AG04449 (cell line): Measurements from ENCODE around the gene SHISA8.
"Not testable (repeated sequence)": the region's sequence is repeated elsewhere in the genome, so short reads cannot be mapped to it uniquely, and the experiment has no call there.

Experiments
- CTCF ChIA-PET: fragments of 350-600 bp; formaldehyde crosslinking; extraction: SDS; loops from one replicate; lab custom pipeline; 2021; ENCODE audit warnings: antibody characterized with exemption; lab: Yijun Ruan, JAX
- POLR2A ChIA-PET: fragments of 400-600, 350-600 bp; formaldehyde crosslinking; extraction: SDS; loops from one replicate; lab custom pipeline; 2020; ENCODE audit warnings: antibody characterized with exemption, inconsistent platforms; lab: Yijun Ruan, JAX
- DNase-seq: peaks from one replicate; pipeline ENCODE4 v3.0.0-alpha.2; 2010; ENCODE audit warnings: low read depth, low spot score
- H3K4me3 ChIP-seq: 2 replicates; pipeline ENCODE4 v1.5.1; 2011; ENCODE audit warnings: low read depth, mild to moderate bottlenecking, control low read depth, low read length
- TF ChIP-seq, protein P1 (sequence below): IDR thresholded peaks from one replicate; pipeline ENCODE4 v1.5.1; 2011; ENCODE audit warnings: mild to moderate bottlenecking, moderate library complexity, low read length, control low read depth, inconsistent platforms; ENCODE audit not compliant: insufficient read depth; ENCODE audit errors: missing control alignments

Gene SHISA8

DNA sequence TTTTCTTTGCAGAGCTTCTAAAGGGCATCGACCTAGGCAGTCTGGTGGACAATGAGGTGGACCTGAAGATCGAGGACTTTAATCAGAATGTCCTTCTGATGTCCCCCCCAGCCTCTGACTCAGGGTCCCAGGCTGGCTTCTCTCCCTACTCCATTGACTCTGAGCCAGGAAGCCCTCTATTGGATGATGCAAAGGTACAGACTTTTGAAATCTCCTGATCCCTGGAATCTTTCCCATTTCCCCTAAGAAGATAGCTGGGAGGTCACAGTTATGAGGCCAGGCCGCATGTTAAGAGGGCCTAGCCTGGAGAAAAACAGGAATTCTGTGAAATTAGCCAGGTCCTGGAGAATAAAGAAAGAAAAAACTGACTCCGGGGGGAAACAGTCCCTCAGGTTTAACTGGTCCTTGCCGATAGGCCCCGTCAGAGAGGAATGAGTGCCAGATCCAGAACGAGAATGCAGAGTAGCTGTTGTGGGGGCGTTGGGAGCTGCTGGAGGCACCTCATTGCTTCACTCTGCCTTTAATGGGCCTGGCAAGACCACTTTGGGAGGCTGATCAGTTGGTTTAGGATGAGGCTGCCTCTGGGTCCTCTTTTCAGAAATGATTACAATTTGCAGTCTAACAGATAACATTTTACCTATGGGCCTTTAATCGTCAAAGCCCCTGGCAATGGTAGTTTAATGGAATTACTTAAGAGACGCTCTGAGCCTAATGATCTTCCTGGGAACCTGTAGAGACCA lies 39.2 kb downstream of the SHISA8 start:
- ChIA-PET CTCF (interaction anchor here (0.6 to 1.9 kb wide), 8 partner anchors 10 to 179 kb away, joined by 3 to 7 read pairs (median 4); no protein-coding TSS in a partner anchor), POLR2A (no interaction called here)
- TF ChIP-seq, protein P1, sequence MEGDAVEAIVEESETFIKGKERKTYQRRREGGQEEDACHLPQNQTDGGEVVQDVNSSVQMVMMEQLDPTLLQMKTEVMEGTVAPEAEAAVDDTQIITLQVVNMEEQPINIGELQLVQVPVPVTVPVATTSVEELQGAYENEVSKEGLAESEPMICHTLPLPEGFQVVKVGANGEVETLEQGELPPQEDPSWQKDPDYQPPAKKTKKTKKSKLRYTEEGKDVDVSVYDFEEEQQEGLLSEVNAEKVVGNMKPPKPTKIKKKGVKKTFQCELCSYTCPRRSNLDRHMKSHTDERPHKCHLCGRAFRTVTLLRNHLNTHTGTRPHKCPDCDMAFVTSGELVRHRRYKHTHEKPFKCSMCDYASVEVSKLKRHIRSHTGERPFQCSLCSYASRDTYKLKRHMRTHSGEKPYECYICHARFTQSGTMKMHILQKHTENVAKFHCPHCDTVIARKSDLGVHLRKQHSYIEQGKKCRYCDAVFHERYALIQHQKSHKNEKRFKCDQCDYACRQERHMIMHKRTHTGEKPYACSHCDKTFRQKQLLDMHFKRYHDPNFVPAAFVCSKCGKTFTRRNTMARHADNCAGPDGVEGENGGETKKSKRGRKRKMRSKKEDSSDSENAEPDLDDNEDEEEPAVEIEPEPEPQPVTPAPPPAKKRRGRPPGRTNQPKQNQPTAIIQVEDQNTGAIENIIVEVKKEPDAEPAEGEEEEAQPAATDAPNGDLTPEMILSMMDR = no peak
- H3K4me3 ChIP-seq = no peak overlapping the region
- DNase-seq = no peak

DNA sequence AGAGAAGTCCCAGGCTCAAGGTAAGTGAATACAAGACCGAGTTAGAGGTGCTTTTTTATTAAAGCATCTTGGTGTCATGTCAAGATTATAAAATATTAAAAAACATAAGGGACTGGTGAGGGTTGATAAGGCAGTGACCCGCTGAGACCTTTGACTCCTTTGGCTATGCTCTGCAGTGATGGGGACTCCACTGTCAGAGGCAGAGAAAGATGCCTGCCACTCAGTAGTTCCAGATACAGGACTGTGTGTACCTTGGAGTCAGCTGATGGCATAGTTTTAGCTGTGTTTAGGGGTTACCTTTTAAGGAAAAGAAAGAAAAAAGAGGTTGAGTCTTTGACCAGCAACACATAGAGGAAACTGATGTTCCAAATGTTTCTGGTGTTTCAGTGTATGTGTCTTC lies 40.8 kb downstream of the SHISA8 start:
- TF ChIP-seq, protein P1 = no peak
- ChIA-PET CTCF (interaction anchor here (0.9 to 1.9 kb wide), 3 partner anchors 11 to 177 kb away, joined by 3 to 4 read pairs (median 4); no protein-coding TSS in a partner anchor), POLR2A (no interaction called here)
- H3K4me3 ChIP-seq = no peak overlapping the region
- DNase-seq = no peak

DNA sequence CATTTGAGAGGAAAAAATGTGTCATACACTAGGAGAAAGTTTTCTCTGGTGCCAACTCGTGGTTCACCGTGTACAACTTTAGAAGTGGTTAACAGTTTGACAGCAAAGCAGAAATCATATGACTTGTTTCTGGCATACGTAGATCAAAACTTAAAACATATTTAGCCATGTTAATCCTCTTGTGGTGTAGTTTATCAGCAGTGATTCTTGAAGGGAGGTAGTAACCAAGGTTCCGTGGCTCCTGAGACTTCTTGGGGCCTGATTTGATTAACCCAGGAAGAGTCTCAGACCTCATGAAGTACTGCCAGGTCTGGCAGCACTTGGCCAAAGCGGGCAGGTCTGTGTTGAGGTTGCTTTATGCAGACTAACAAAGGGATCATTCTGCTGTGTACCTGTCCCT lies 41.5 kb downstream of the SHISA8 start:
- CTCF ChIA-PET = interaction anchor here (2.0 kb wide), 1 partner anchor 176 kb away, joined by 8 read pairs; no protein-coding TSS in a partner anchor
- TF ChIP-seq, protein P1 = no peak
- POLR2A ChIA-PET = no interaction called here
- H3K4me3 ChIP-seq = no peak overlapping the region
- no peak for DNase-seq

DNA sequence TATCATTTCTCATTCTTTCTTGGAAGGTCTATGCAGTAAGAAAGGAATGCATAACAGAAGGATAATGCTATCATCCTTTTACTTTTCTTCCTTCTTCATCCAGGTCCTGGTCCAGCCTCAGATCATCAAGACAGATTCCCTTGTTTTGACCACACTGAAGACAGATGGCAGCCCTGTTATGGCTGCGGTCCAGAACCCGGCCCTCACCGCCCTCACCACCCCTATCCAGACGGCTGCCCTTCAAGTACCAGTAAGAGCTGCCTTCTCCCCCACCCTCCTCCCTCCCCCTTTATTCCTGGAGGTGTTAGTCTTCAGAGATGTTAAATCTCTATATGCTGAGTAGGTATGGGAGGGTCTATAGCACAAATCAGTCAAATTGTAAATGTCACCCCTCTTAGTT lies 44.1 kb downstream of the SHISA8 start:
- no peak for DNase-seq

GRCh38 chr22:41870081-41870480 lies 44.8 kb downstream of the SHISA8 start:
- CTCF ChIA-PET = interaction anchor here (1.1 kb wide), 1 partner anchor 19 kb away, joined by 3 read pairs; no protein-coding TSS in a partner anchor
- DNase-seq, POLR2A ChIA-PET, H3K4me3 ChIP-seq: not testable (repeated sequence)

More for the DNA sequence above, 44.1 kb downstream of the SHISA8 start:
- ChIA-PET CTCF (interaction anchor here (0.8 to 1.1 kb wide), 2 partner anchors 10 to 18 kb away, joined by 3 read pairs; no protein-coding TSS in a partner anchor), POLR2A (no interaction called here)
- TF ChIP-seq, protein P1 = no peak
- H3K4me3 ChIP-seq = no peak overlapping the region

DNA sequence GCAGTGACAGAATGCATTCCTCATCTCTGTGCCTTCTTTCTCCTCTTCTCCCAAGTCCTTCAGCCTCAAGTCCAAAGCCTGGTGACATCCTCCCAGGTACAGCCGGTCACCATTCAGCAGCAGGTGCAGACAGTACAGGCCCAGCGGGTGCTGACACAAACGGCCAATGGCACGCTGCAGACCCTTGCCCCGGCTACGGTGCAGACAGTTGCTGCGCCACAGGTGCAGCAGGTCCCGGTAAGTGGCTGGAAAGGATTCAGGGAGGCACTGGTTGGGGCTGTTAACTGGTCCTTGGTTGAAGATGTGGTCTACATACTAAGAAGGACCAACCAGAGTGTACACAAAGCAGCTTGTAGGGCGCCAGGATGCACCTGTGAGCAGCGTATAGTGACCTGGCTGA lies 46.3 kb downstream of the SHISA8 start:
- POLR2A ChIA-PET = no interaction called here
- H3K4me3 ChIP-seq = no peak overlapping the region
- CTCF ChIA-PET = no interaction called here
- TF ChIP-seq, protein P1 = no peak
- DNase-seq = no peak
